Coronary artery (tissue), 2 donors: ENCODE measurements around the gene NUCKS1.

Source experiments
- DNase-seq: peaks from one replicate; pipeline ENCODE4 v3.0.0-alpha.2; 2017; ENCODE audit warnings: low spot score
- H3K27ac ChIP-seq, 2 donors: fragments of 200-600 bp; sonication (generic); one replicate each; pipeline ENCODE4 v1.5.1; 2016 to 2019
- H3K4me3 ChIP-seq: fragments of 200-600 bp; sonication (generic); 2 replicates; pipeline ENCODE4 v1.5.1; 2016; ENCODE audit warnings: mild to moderate bottlenecking, moderate library complexity
- CTCF ChIP-seq: fragments of 200-600 bp; sonication (generic); IDR thresholded peaks from one replicate; pipeline ENCODE4 v1.5.1; 2019; ENCODE audit warnings: antibody characterized with exemption

The NUCKS1 gene

DNA sequence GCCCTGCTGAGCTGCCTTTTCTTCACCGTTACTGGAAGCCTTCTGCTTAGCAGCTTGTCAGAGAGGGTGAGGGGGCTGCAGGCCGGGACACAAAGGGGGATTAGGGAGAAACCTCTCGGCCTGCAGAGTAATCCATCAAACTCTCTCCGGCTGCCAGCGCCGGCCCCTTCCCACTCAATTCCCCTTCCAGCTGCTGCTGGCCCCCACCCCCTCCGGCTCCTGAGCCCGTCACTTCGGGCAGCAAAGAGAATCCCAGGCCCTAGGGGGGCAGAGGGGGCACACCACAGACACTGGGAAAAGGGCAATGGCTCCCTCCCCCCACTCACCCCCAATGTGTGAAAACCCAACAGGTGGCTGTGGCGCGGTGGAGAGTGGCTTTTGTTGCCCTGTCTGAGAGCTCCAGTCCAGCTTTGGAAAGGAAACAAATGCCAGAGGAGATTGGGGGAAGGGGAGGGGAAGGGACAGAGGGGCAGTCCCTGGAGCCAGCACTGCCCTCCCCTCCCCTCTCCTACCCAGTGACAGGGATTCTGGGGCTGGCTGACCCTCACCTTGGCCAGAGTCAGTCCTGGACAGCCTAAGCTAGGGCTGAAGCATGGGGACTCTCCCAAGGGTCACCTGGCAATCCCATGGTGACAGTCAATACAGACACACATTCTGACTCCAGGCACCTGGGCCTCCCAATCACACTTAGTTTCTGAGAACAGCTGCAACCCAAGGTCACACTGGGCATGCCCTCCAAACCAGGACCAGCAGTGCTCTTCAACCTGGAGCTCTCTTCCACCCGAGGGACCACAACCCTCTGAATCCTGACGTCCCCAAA lies 79.2 kb downstream of the NUCKS1 start:
- no peak for TF ChIP-seq CTCF
- H3K4me3 ChIP-seq, result no peak overlapping the region
- no peak overlapping the region for H3K27ac ChIP-seq
- DNase-seq, result no peak

DNA sequence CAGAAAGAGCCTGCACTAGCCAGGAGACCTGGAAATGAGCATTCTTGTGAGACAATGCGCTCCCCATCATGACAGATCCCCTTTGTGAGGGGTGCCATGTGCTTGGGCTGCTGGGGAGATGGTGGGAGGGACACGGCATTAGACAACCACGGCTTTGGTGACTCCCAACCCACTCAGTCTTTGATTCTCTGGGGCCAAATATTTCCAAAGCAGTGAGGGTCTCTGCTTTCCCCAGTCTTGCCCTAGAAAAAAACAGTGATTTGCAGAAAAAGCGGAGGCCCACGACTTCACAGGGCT lies 79.9 kb downstream of the NUCKS1 start:
- TF ChIP-seq CTCF, result no peak
- no peak for DNase-seq
- no peak overlapping the region for H3K27ac ChIP-seq
- H3K4me3 ChIP-seq, result no peak overlapping the region

- no peak for TF ChIP-seq CTCF
- no peak for DNase-seq
- no peak overlapping the region for H3K27ac ChIP-seq
- H3K4me3 ChIP-seq, result no peak overlapping the region
Measured at GRCh38 chr1:205669341-205670149, 80.4 kb downstream of the NUCKS1 start.

GRCh38 chr1:205668951-205669340 lies 81.0 kb downstream of the NUCKS1 start:
- TF ChIP-seq CTCF, result no peak
- DNase-seq, result no peak
- no peak overlapping the region for H3K27ac ChIP-seq
- H3K4me3 ChIP-seq, result no peak overlapping the region

DNA sequence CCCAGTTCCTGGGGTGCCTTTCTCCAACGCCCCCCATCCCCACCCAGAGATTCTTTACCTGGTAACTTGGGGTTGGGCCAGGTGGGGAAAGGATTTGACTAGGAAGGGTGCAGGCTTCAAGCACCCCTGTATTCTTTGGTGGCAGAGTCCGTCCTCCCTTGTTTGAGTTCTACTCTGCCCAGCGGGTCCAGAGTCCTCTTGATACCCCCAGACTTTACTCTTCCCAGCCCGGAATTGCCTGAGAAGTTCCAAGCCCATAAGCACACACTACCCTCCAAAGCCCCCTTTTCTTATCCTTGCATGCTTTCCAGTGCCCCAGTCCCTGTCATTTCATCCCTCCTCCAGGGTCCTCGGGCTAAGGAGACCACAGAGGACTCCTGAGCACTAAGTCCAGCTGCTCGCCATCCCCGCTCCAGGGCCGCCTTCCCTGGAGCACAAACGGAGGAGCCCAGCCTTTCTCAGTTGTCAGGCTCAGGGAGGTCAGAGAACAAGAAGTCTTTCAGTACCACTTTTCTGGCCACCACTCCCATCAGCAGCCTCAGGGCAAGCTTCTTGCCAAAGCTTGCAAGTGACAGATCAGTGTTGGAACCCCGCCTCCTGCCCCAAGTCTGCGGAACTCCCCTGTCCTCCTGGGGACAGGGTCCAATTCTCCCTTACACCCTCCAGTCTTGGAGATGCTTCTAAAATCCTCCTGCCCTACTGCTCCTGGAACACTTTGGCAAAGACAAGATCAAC lies 81.9 kb downstream of the NUCKS1 start:
- DNase-seq, result no peak
- no peak for TF ChIP-seq CTCF
- H3K27ac ChIP-seq, result no peak overlapping the region
- H3K4me3 ChIP-seq, result no peak overlapping the region

- no peak for TF ChIP-seq CTCF
- Histone ChIP-seq H3K4me3 (no peak overlapping the region), H3K27ac (no peak overlapping the region)
- no peak for DNase-seq
Measured at GRCh38 chr1:205666372-205667166, 83.4 kb downstream of the NUCKS1 start.
